HepG2 (cell line): ENCODE data around the gene CENPK. TPM values are rescaled to one million over a fixed set of nuclear protein-coding genes. Genes with fewer than 3 reads are reported as not detected.

Experiments
- ATAC-seq: fragments of 200-7000 bp; cut with Tn5 transposase; 3 replicates; pipeline ENCODE4 v1.9.1; 2020; ENCODE audit warnings: mild to moderate bottlenecking, moderate library complexity
- BruUV-seq: library from RNA; stranded (reverse); fragments of 400-500 nt; replicated peaks from 2 replicates; lab custom pipeline; 2021; lab: Mats Ljungman, UMichigan
- CTCF ChIA-PET: fragments of 300-600 bp; formaldehyde crosslinking; extraction: SDS; loops from one replicate; lab custom pipeline; 2021; ENCODE audit warnings: low total read pairs, inconsistent platforms, low intra/inter-chr PET ratio; lab: Yijun Ruan, JAX
- POLR2A ChIA-PET: fragments of 350-600 bp; sonication (Branson Sonifier 250); formaldehyde crosslinking; loops from one replicate; lab custom pipeline; 2020; ENCODE audit warnings: antibody characterized with exemption, inconsistent platforms; lab: Yijun Ruan, JAX
- DNase-seq: peaks from one replicate; pipeline ENCODE4 v3.0.0-alpha.2; 2015; ENCODE audit warnings: low spot score
- FAIRE-seq: peaks from 3 replicates; lab custom pipeline; 2011; peaks lifted over from hg19 to GRCh38; lab: Jason Lieb, UNC
- H2AFZ ChIP-seq: one replicate; pipeline ENCODE4 v1.6.1; 2011; ENCODE audit warnings: low read length, inconsistent platforms
- H3K27ac ChIP-seq: fragments of 300-600 bp; 3 replicates; pipeline ENCODE4 v1.8.0; 2011; ENCODE audit warnings: mixed run types, mild to moderate bottlenecking, mixed read lengths, low read length, inconsistent platforms; ENCODE audit not compliant: insufficient read depth; ENCODE audit errors: extremely low read length
- H3K27me3 ChIP-seq, 2 experiments: fragments of 200-600 bp in 1 of 2; 2 replicates in 1 of 2; 3 replicates in 1 of 2; pipeline versions ENCODE4 v1.6.0 to v1.8.0; 2011; ENCODE audit warnings: low read length in 2 of 2, mild to moderate bottlenecking in 2 of 2, moderate library complexity in 2 of 2, inconsistent platforms in 1 of 2; ENCODE audit not compliant: insufficient read depth in 2 of 2, control insufficient read depth in 1 of 2
- H3K36me3 ChIP-seq, 2 experiments: fragments of 200-600 bp in 1 of 2; replicated peaks in 1 of 2; 2 replicates in 1 of 2; 3 replicates in 1 of 2; pipeline versions ENCODE4 v1.5.1 to v1.8.0; 2011; ENCODE audit warnings: low read length in 2 of 2, inconsistent platforms in 1 of 2; ENCODE audit not compliant: insufficient read depth in 2 of 2, control insufficient read depth in 1 of 2
- H3K4me1 ChIP-seq: 2 replicates; pipeline ENCODE4 v1.5.1; 2012; ENCODE audit warnings: low read length, inconsistent platforms; ENCODE audit not compliant: insufficient read depth
- H3K4me2 ChIP-seq: 2 replicates; pipeline ENCODE4 v1.6.0; 2011; ENCODE audit warnings: low read depth, low read length, inconsistent platforms
- H3K4me3 ChIP-seq, 3 experiments: fragments of 200-600 bp in 1 of 3; sonication (generic), shearing (Covaris generic) in 1 of 3; replicated peaks in 1 of 3; 2 replicates each; pipeline ENCODE4 v1.5.1; 2011 to 2016; ENCODE audit warnings: low read length in 3 of 3, inconsistent platforms in 2 of 3, low read depth in 2 of 3, mild to moderate bottlenecking in 2 of 3, control low read depth in 1 of 3, mixed read lengths in 1 of 3; ENCODE audit not compliant: insufficient read depth in 1 of 3
- H3K79me2 ChIP-seq: one replicate; pipeline ENCODE4 v1.6.1; 2011; ENCODE audit warnings: low read length, inconsistent platforms; ENCODE audit not compliant: insufficient read depth
- H3K9ac ChIP-seq: 2 replicates; pipeline ENCODE4 v1.6.0; 2011; ENCODE audit warnings: mild to moderate bottlenecking, low read depth, low read length, inconsistent platforms; ENCODE audit not compliant: insufficient read depth
- H3K9me3 ChIP-seq: 2 replicates; pipeline ENCODE4 v1.5.1; 2012; ENCODE audit warnings: mild to moderate bottlenecking, low read length
- H4K20me1 ChIP-seq: 2 replicates; pipeline ENCODE4 v1.6.0; 2011; ENCODE audit warnings: inconsistent platforms, mild to moderate bottlenecking, low read length, moderate library complexity; ENCODE audit not compliant: insufficient read depth
- AGO1 ChIP-seq: fragments of 200-400 bp; formaldehyde crosslinking; IDR thresholded peaks from 2 replicates; pipeline ENCODE4 v1.6.1; 2017; ENCODE audit warnings: mild to moderate bottlenecking, low read depth, low read length, moderate library complexity; ENCODE audit not compliant: poor library complexity, severe bottlenecking
- BATF2 ChIP-seq: sonication (generic); formaldehyde crosslinking; IDR thresholded peaks from 2 replicates; pipeline ENCODE4 v1.8.0; 2022; ENCODE audit warnings: mild to moderate bottlenecking, missing genetic modification reagents, moderate library complexity
- FOXA1 ChIP-seq, 2 experiments: fragments of 450-650 bp in 1 of 2; sonication (generic) in 1 of 2; formaldehyde crosslinking in 1 of 2; IDR thresholded peaks; 2 replicates each; pipeline versions ENCODE4 v1.4.0 to v1.6.1; 2016 to 2020; ENCODE audit warnings: missing genetic modification reagents in 1 of 2
- GABPB1 ChIP-seq: IDR thresholded peaks from 2 replicates; pipeline ENCODE4 v1.6.1; 2016; ENCODE audit warnings: mild to moderate bottlenecking, missing genetic modification reagents, moderate library complexity, missing compliant biosample characterization
- HNRNPLL ChIP-seq: fragments of 200-400 bp; formaldehyde crosslinking; IDR thresholded peaks from 2 replicates; pipeline ENCODE4 v1.6.1; 2017; ENCODE audit warnings: mild to moderate bottlenecking, low read depth, low read length; ENCODE audit not compliant: poor library complexity, severe bottlenecking
- REPIN1 ChIP-seq: sonication (generic); formaldehyde crosslinking; IDR thresholded peaks from 2 replicates; pipeline ENCODE4 v1.8.0; 2022; ENCODE audit warnings: missing genetic modification reagents, low read depth, mild to moderate bottlenecking, borderline replicate concordance
- SP140L ChIP-seq: sonication (generic); formaldehyde crosslinking; IDR thresholded peaks from 2 replicates; pipeline ENCODE4 v1.4.0; 2020; ENCODE audit warnings: missing genetic modification reagents, borderline replicate concordance
- TRIM22 ChIP-seq: fragments of 450-650 bp; IDR thresholded peaks from 2 replicates; pipeline ENCODE4 v1.6.1; 2017
- ZBTB8A ChIP-seq: sonication (generic); formaldehyde crosslinking; IDR thresholded peaks from 2 replicates; pipeline ENCODE4 v1.4.0; 2020; ENCODE audit warnings: mild to moderate bottlenecking, low read depth, missing genetic modification reagents, borderline replicate concordance
- ZFP1 ChIP-seq: IDR thresholded peaks from 2 replicates; pipeline ENCODE4 v1.6.1; 2016
- ZNF337 ChIP-seq: sonication (generic); formaldehyde crosslinking; IDR thresholded peaks from 2 replicates; pipeline ENCODE4 v1.5.1; 2020; ENCODE audit warnings: missing genetic modification reagents, low read depth, mild to moderate bottlenecking, borderline replicate concordance
- WGBS: methylation state at CpG from one replicate; pipeline ENCODE4 v1.1.6; 2017; ENCODE audit warnings: low lambda C conversion rate; 5-methylcytosine and 5-hydroxymethylcytosine counted together
- in situ Hi-C: cut with HindIII; loops from 2 replicates; pipeline ENCODE4 v1.10.0; 2017; ENCODE audit warnings: low pct_unique_long_range_greater_than_20kb; ENCODE audit not compliant: extremely low pct_ligation_motif_present
- intact Hi-C: fragments of 100-400 bp; cut with micrococcal nuclease; formaldehyde crosslinking; loops from one replicate; pipeline ENCODE4 v1.10.0; 2022; ENCODE audit not compliant: unreplicated experiment
- polyA plus RNA-seq, 8 experiments: library from polyadenylated mRNA; depleted of rRNA in 3 of 8; stranded (reverse) in 7 of 8; unstranded in 1 of 8; fragments of >200 nt; fragmentation: Illumina TruSeq in 4 of 8; extraction: Trizol in 4 of 8; gene quantifications; 2 replicates each; pipeline versions ENCODE4 v1.2.1 to v1.2.3, GENCODE V29; 2011 to 2016; ENCODE audit warnings: low read depth in 4 of 8, missing spikeins in 1 of 8, mixed read lengths in 1 of 8; ENCODE audit not compliant: insufficient read depth in 1 of 8
- total RNA-seq, 5 experiments: library from RNA; depleted of rRNA; stranded (reverse); fragments of >200 nt; fragmentation: Illumina TruSeq; extraction: Trizol; gene quantifications; 2 replicates each; pipeline ENCODE4 v1.2.3, GENCODE V29; 2016; ENCODE audit warnings: low read depth in 1 of 5

CENPK gene
- total and polyA plus RNA-seq, 2 of the 13 experiments (the other 11 are each of a cell fraction or from before 2014, with no cell fraction given) = 14.3 to 54.4 TPM

- TF ChIP-seq BATF2 (CRISPR knock-in tag) (no peak), GABPB1 (CRISPR knock-in tag) (no peak), HNRNPLL (no peak), ZFP1 (CRISPR knock-in tag) (no peak), ZBTB8A (CRISPR knock-in tag) (no peak), ZNF337 (CRISPR knock-in tag) (no peak), TRIM22 (no peak), AGO1 (no peak), REPIN1 (no peak)
Measured at GRCh38 chr5:65475336-65475735, 87.6 kb downstream of the CENPK start (continued).

- Histone ChIP-seq H4K20me1 (no peaks in the 10 kb centered on the region), H3K9me3 (no peaks in the 10 kb centered on the region), H2AFZ (no peak overlapping the region), H3K36me3 (no peaks in the 10 kb centered on the region), H3K9ac (no peak overlapping the region), H3K4me1 (no peaks in the 10 kb centered on the region; the same call in 1 of the 2 replicates), H3K4me3 (no peak overlapping the region), H3K27ac (no peak overlapping the region), H3K27me3 (no peaks in the 10 kb centered on the region), H3K4me2 (no peak overlapping the region), H3K79me2 (no peaks in the 10 kb centered on the region)
- POLR2A ChIA-PET = no interaction called here
- DNase-seq (no peak), ATAC-seq (no peak), FAIRE-seq (no peak)
- no peak for TF ChIP-seq FOXA1 (IDR thresholded peaks at IDR 0.05)
- no peak for TF ChIP-seq FOXA1 (CRISPR knock-in tag; IDR thresholded peaks at IDR 0.05)
- TF ChIP-seq SP140L (CRISPR knock-in tag) = no peak
- intact Hi-C loops = no loop called here
- BruUV-seq = no TSS peak
- WGBS = 65% methylated on average over 3 of the region's 3 CpGs
- CTCF ChIA-PET = no interaction called here
- in situ Hi-C loops = no loop called here
Measured at GRCh38 chr5:65474130-65474711, 88.7 kb downstream of the CENPK start.
